Measurements from ENCODE around the gene LGMN. TPM values are rescaled to one million over a fixed set of nuclear protein-coding genes. Genes with fewer than 3 reads are reported as not detected.

LGMN gene
- polyA plus RNA-seq, 3 donors: 1.7 to 3.3 (median 2.9) TPM

- Histone ChIP-seq H3K4me1 (ENCODE audit: control insufficient read depth in 1 of 2, insufficient read depth in 2 of 2, low read length in 2 of 2) (no peaks in the 10 kb centered on the region), H4K20me1 (ENCODE audit: insufficient read depth, low read length) (peaks cover 94% of the 10 kb centered on the region), H3K9me3 (replicated peaks in 1 of 2; ENCODE audit: control insufficient read depth in 1 of 2, insufficient read depth in 1 of 2, low read length in 2 of 2) (no peaks in the 10 kb centered on the region), H3K79me2 (ENCODE audit: insufficient read depth, low read length) (peaks cover 12% of the 10 kb centered on the region), H3K4me3 (replicated peaks in 1 of 3; ENCODE audit: low read depth in 2 of 3, low read length in 3 of 3) (no peak overlapping the region), H3K27me3 (ENCODE audit: control insufficient read depth in 2 of 2, insufficient read depth in 2 of 2, low read length in 2 of 2) (no peaks in the 10 kb centered on the region), H3K27ac (ENCODE audit: low read depth in 1 of 2, low read length in 2 of 2) (no peak overlapping the region), H3K4me2 (replicated peaks; ENCODE audit: extremely low read depth, low read length, poor library complexity, severe bottlenecking) (no peak overlapping the region), H3K36me3 (replicated peaks in 1 of 2; ENCODE audit: control insufficient read depth in 1 of 2, insufficient read depth in 2 of 2, low read length in 2 of 2) (peaks cover 41 to 58% of the 10 kb centered on the region in 2 donors), H2AFZ (ENCODE audit: insufficient read depth, low read depth, low read length, poor library complexity, severe bottlenecking) (no peak overlapping the region), H3K9ac (ENCODE audit: insufficient read depth, low read length, poor library complexity, severe bottlenecking) (no peak overlapping the region)
- TF ChIP-seq CTCF (IDR thresholded peaks at IDR 0.05): peak; percentile 48
- Mint-ChIP-seq H3K4me1 (peaks cover 17% of the 10 kb centered on the region), H3K27ac (peak overlapping the region in 3 of 7 donors; percentile 50 to 64 (median 57)), H3K27me3 (ENCODE audit: low read depth in 3 of 3) (peaks cover 0 to 7% (median 0%) of the 10 kb centered on the region in 3 donors), H3K9me3 (peaks cover 0 to 2% (median 0%) of the 10 kb centered on the region in 7 donors), H3K36me3 (peaks cover 35 to 50% of the 10 kb centered on the region in 2 donors), H3K4me3 (no peak overlapping the region)
- 89% methylated on average over 12 of the region's 13 CpGs for WGBS (ENCODE audit: insufficient coverage)
- DNase-seq: no peak
- intact Hi-C loops (cut with micrococcal nuclease): no loop called here
Measured at GRCh38 chr14:92690171-92691011, 58.0 kb downstream of the LGMN start.

GRCh38 chr14:92688434-92689375 lies 59.7 kb downstream of the LGMN start:
- Mint-ChIP-seq H3K36me3 (peaks cover 47 to 67% of the 10 kb centered on the region in 2 donors), H3K4me3 (no peak overlapping the region), H3K27me3 (ENCODE audit: low read depth in 3 of 3) (peaks cover 0 to 5% (median 0%) of the 10 kb centered on the region in 3 donors), H3K9me3 (peaks cover 0 to 2% (median 0%) of the 10 kb centered on the region in 7 donors), H3K27ac (peak overlapping the region in 2 of 7 donors; percentile 50 to 56), H3K4me1 (peaks cover 11% of the 10 kb centered on the region)
- H3K4me1 ChIP-seq (ENCODE audit: control insufficient read depth in 1 of 2, insufficient read depth in 2 of 2, low read length in 2 of 2): no peaks in the 10 kb centered on the region
- no peak overlapping the region for H3K27ac ChIP-seq (ENCODE audit: low read depth in 1 of 2, low read length in 2 of 2)
- peaks cover 22% of the 10 kb centered on the region for H3K79me2 ChIP-seq (ENCODE audit: insufficient read depth, low read length)
- H3K27me3 ChIP-seq (ENCODE audit: control insufficient read depth in 2 of 2, insufficient read depth in 2 of 2, low read length in 2 of 2): no peaks in the 10 kb centered on the region
- H3K4me3 ChIP-seq (replicated peaks in 1 of 3; ENCODE audit: low read depth in 2 of 3, low read length in 3 of 3): no peak overlapping the region
- H3K36me3 ChIP-seq (replicated peaks in 1 of 2; ENCODE audit: control insufficient read depth in 1 of 2, insufficient read depth in 2 of 2, low read length in 2 of 2): peaks cover 57 to 75% of the 10 kb centered on the region in 2 donors
- WGBS (ENCODE audit: insufficient coverage): 97% methylated on average over 28 of the region's 30 CpGs
- no peak overlapping the region for H2AFZ ChIP-seq (ENCODE audit: insufficient read depth, low read depth, low read length, poor library complexity, severe bottlenecking)
- DNase-seq: no peak
- no peak for TF ChIP-seq CTCF (IDR thresholded peaks at IDR 0.05)
- H3K9ac ChIP-seq (ENCODE audit: insufficient read depth, low read length, poor library complexity, severe bottlenecking): no peak overlapping the region
- no peaks in the 10 kb centered on the region for H3K9me3 ChIP-seq (replicated peaks in 1 of 2; ENCODE audit: control insufficient read depth in 1 of 2, insufficient read depth in 1 of 2, low read length in 2 of 2)
- H3K4me2 ChIP-seq (replicated peaks; ENCODE audit: extremely low read depth, low read length, poor library complexity, severe bottlenecking): no peak overlapping the region
- intact Hi-C loops (cut with micrococcal nuclease): loop anchor here in 1 of 2 donors (10.0 kb wide), 1 partner anchor 554 kb away; no protein-coding TSS in a partner anchor
- H4K20me1 ChIP-seq (ENCODE audit: insufficient read depth, low read length): peaks cover 99% of the 10 kb centered on the region
